A549 (cell line): ENCODE data around the gene ZNF276.
A peak's percentile ranks its signal among the peaks of the same experiment; 100 is the strongest.

Source experiments
- BHLHE40 ChIP-seq: IDR thresholded peaks from 2 replicates; pipeline ENCODE4 v1.6.1; 2012; ENCODE audit warnings: low read depth, low read length, inconsistent platforms
- CHD4 ChIP-seq: fragments of 200-600 bp; sonication (generic); IDR thresholded peaks from 2 replicates; pipeline ENCODE4 v1.6.1; 2016; ENCODE audit warnings: antibody characterized with exemption, mild to moderate bottlenecking, borderline replicate concordance
- CTCF ChIP-seq: fragments of >200 bp; sonication (Bioruptor Twin); formaldehyde crosslinking; IDR thresholded peaks from 3 replicates; pipeline ENCODE4 v1.5.1; 2016
- E2F6 ChIP-seq: IDR thresholded peaks from 2 replicates; pipeline ENCODE4 v1.6.1; 2012; ENCODE audit warnings: low read depth, borderline replicate concordance
- HOXA7 ChIP-seq: fragments of 250-450 bp; sonication (Bioruptor Pico); IDR thresholded peaks from 2 replicates; pipeline ENCODE4 v1.5.0; 2020; ENCODE audit warnings: mild to moderate bottlenecking, moderate library complexity
- HOXB13 ChIP-seq: fragments of 250-450 bp; sonication (Bioruptor Pico); IDR thresholded peaks from 2 replicates; pipeline ENCODE4 v1.5.0; 2020; ENCODE audit warnings: low read depth, mild to moderate bottlenecking, moderate library complexity
- JUN ChIP-seq, 2 experiments: fragments of >200 bp; sonication (Bioruptor Twin); formaldehyde crosslinking; IDR thresholded peaks; 2 replicates in 1 of 2; 3 replicates in 1 of 2; pipeline ENCODE4 v1.6.1; 2016 to 2017
- MAX ChIP-seq: IDR thresholded peaks from 2 replicates; pipeline ENCODE4 v1.6.1; 2012
- MYC ChIP-seq: IDR thresholded peaks from 2 replicates; pipeline ENCODE4 v1.6.1; 2012; ENCODE audit warnings: mild to moderate bottlenecking, inconsistent platforms, low read length, improper control_type of control experiment, borderline replicate concordance
- NR3C1 ChIP-seq: fragments of >200 bp; sonication (Bioruptor Twin); formaldehyde crosslinking; IDR thresholded peaks from 3 replicates; pipeline ENCODE4 v1.6.1; 2017
- POLR2A ChIP-seq: IDR thresholded peaks from 2 replicates; pipeline ENCODE4 v1.6.1; 2012; ENCODE audit warnings: mild to moderate bottlenecking, low read length
- REST ChIP-seq: fragments of 200-600 bp; sonication (generic); IDR thresholded peaks from 2 replicates; pipeline ENCODE4 v1.6.1; 2016; ENCODE audit warnings: antibody characterized with exemption, mild to moderate bottlenecking, moderate library complexity
- USF2 ChIP-seq: fragments of 450-650 bp; IDR thresholded peaks from 2 replicates; pipeline ENCODE4 v1.6.1; 2014; ENCODE audit warnings: antibody characterized with exemption

- TF ChIP-seq JUN (IDR thresholded peaks at IDR 0.05) (no peak; a peak in 1 of 5 replicates), CHD4 (no peak), NR3C1 (no peak), REST (0 out of 2 replicates have a peak, but pooled peaks have one; percentile 9), CTCF (no peak), BHLHE40 (no peak), POLR2A (peak; percentile 60), MYC (no peak), USF2 (0 out of 2 replicates have a peak, but pooled peaks have one; percentile 7), HOXB13 (CRISPR knock-in tag) (no peak), E2F6 (peak; percentile 42; the same call in 1 of the 2 replicates), HOXA7 (no peak), MAX (peak; percentile 65)
These were observed 19.6 kb upstream of the ZNF276 start, which contains the start of gene SPATA2L for GRCh38 chr16:89701425-89702406.
